ENCODE data around the gene PRRG3.

The PRRG3 gene

DNA sequence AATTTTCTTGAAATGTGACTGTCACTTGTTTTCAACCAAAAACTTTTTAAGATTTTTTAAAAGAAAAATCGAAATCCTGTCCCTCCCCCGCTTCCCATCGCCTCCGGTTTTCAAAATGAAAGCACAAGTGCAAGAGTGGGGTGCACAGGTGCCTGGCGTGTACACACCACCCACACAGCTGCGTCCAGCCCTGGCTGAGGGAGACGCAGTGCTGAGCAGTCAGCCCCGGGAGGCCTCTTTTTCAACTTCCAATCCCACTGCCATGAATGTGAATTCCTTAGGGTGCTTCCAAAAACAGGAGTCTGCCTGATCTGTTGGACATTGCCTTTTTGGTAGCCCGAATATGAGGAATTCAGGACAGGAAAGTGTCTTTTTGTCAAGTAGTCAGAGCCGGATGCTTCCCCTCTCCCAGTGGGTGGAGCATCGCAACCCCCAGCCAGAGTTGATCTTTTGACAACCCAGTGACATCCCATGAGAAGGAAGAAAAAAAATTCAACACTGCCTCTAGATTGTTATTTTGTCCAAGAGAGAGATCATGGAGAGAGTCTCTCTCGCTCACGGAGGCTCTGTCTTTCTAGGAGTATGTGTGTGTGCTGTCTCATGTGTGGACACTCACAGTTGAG, 8.9 kb downstream of the PRRG3 start:
- DNase-seq (ENCODE audit: low read depth): no peak
- H3K4me3 ChIP-seq (replicated peaks; ENCODE audit: low read depth, low read length): no peak overlapping the region
- TF ChIP-seq CTCF (IDR thresholded peaks at IDR 0.05; ENCODE audit: low read length, missing control alignments): no peak

GRCh38 chrX:151708821-151709220, 13.6 kb downstream of the PRRG3 start:
- no peak overlapping the region for H3K4me3 ChIP-seq (replicated peaks; ENCODE audit: low read depth, low read length)
- TF ChIP-seq CTCF (IDR thresholded peaks at IDR 0.05; ENCODE audit: low read length, missing control alignments): no peak
- DNase-seq (ENCODE audit: low read depth): no peak

DNA sequence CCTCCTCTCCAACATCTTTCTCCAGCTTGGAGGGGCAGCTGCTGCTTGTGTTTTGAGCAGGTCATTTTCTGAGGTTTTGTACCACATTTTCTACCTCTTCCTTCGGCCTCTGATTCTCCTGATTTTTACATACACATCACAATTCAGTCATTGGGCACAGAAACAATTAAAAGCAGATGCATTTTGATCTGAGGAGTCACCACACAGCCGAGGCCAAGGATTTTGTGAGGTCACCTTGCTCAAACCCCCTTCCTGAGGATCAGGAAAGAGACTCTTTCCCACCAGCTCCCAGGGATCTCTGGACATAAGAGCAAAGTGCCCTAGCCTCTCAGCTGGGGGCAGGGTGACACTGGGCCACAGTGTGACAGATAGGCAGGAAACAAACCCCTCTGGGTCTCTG, 15.2 kb downstream of the PRRG3 start:
- no peak for TF ChIP-seq CTCF (IDR thresholded peaks at IDR 0.05; ENCODE audit: low read length, missing control alignments)
- DNase-seq (ENCODE audit: low read depth): no peak

DNA sequence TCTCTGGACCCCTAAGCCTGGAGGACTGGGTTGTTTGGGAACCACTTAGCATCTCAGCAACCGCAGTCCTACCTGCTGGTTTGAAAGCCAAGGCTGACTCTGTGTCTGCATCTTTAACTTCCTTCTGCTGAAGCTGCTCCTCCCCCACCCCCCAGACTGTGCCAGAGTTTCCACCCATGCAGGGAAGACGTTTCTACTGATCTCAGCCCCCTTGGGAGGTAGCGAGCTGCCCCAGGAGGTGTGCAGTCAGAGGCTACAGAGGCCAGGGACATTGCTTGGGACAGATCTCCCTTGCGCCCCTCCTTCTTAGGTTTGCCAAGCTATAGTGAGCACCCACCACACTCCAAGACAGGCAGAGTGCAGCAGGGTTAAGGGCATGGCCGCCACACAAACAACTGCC, 15.9 kb downstream of the PRRG3 start:
- no peak for TF ChIP-seq CTCF (IDR thresholded peaks at IDR 0.05; ENCODE audit: low read length, missing control alignments)
- DNase-seq (ENCODE audit: low read depth): no peak
- H3K4me3 ChIP-seq (replicated peaks; ENCODE audit: low read depth, low read length): no peak overlapping the region

More for the DNA sequence above, 15.2 kb downstream of the PRRG3 start:
- H3K4me3 ChIP-seq (replicated peaks; ENCODE audit: low read depth, low read length): no peak overlapping the region

DNA sequence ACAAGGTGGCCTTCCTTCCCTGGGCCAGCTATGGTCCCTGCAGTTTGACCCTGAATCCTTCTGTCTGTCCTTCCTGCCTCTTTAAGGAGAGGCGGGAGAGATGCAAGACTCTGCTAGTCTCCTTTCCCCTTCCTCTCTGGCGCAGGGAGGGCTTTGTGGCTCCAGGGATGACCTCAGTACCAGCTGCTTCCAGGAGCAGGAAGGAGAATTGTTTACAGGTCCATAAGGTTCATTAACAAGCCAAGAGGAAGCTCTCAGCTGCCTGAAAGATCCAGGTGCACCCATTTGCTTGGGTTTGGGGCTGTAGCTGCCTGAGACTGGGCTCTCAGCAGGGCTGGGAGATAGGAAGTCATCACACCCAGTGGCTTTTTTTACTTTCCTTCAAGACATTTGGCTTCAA, 16.5 kb downstream of the PRRG3 start:
- no peak overlapping the region for H3K4me3 ChIP-seq (replicated peaks; ENCODE audit: low read depth, low read length)
- no peak for DNase-seq (ENCODE audit: low read depth)
- no peak for TF ChIP-seq CTCF (IDR thresholded peaks at IDR 0.05; ENCODE audit: low read length, missing control alignments)

DNA sequence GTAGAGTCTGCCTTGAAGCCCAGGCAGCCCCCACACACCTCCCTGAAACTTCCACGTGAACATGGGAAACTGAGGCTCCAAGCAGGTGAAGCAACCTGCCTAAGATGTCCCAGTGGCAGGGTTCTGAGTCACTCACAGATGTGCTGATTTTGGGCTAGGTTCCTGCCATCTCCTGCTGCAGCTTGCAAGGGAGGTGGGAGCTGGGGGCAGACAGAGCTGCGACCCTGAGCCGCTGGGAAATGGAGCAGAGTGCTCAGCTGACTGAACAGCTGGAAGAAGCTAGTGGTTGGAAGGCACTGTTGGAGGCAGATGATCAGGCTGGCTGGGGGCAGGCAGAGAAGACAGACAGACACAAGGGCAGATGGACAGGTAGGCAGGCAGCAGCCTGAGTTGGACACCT, 17.0 kb downstream of the PRRG3 start:
- no peak for DNase-seq (ENCODE audit: low read depth)
- TF ChIP-seq CTCF (IDR thresholded peaks at IDR 0.05; ENCODE audit: low read length, missing control alignments): no peak
- H3K4me3 ChIP-seq (replicated peaks; ENCODE audit: low read depth, low read length): no peak overlapping the region

- TF ChIP-seq CTCF (IDR thresholded peaks at IDR 0.05; ENCODE audit: low read length, missing control alignments): peak; percentile 41
- no peak overlapping the region for H3K4me3 ChIP-seq (replicated peaks; ENCODE audit: low read depth, low read length)
- peak; percentile 12 for DNase-seq (ENCODE audit: low read depth)
Measured at GRCh38 chrX:151713849-151714248, 18.6 kb downstream of the PRRG3 start.

Measured in fibroblast of pulmonary artery (primary cell).